ENCODE measurements around the gene VPS37B. TPM values are rescaled to one million over a fixed set of nuclear protein-coding genes. Genes with fewer than 3 reads are reported as not detected.

Gene VPS37B
- total RNA-seq, 2 experiments from 2014 or later: 20.1 to 20.7 TPM

- ChIA-PET POLR2A (interaction anchor here (0.8 to 1.3 kb wide), 2 partner anchors 87 to 106 kb away, joined by 3 read pairs; partner anchors contain the start of gene ABCB9), CTCF (interaction anchor here (0.6 to 11.6 kb wide), 16 partner anchors 10 to 699 kb away, joined by 3 to 142 read pairs (median 4); partner anchors contain the start of gene ABCB9)
Measured at GRCh38 chr12:122860040-122860853, 35.7 kb downstream of the VPS37B start.

- CTCF ChIA-PET: interaction anchor here (0.6 to 11.6 kb wide), 7 partner anchors 11 to 698 kb away, joined by 3 to 142 read pairs (median 5); no protein-coding TSS in a partner anchor
Measured at GRCh38 chr12:122859303-122860039, 36.5 kb downstream of the VPS37B start.

GRCh38 chr12:122858591-122859302 lies 37.2 kb downstream of the VPS37B start:
- ChIA-PET CTCF (interaction anchor here (0.9 to 11.6 kb wide), 5 partner anchors 11 to 92 kb away, joined by 3 to 142 read pairs (median 7); no protein-coding TSS in a partner anchor), POLR2A (no interaction called here)

More at GRCh38 chr12:122859303-122860039, 36.5 kb downstream of the VPS37B start:
- POLR2A ChIA-PET: interaction anchor here (1.3 kb wide), 1 partner anchor 107 kb away, joined by 3 read pairs; the partner anchor contains the start of gene ABCB9

GRCh38 chr12:122858171-122858570 lies 37.8 kb downstream of the VPS37B start:
- ChIA-PET CTCF (interaction anchor here (11.6 kb wide), 1 partner anchor 93 kb away, joined by 142 read pairs; no protein-coding TSS in a partner anchor), POLR2A (no interaction called here)

GRCh38 chr12:122856999-122857671 lies 38.8 kb downstream of the VPS37B start:
- ChIA-PET POLR2A (interaction anchor here (0.5 kb wide), 1 partner anchor 186 kb away, joined by 5 read pairs; no protein-coding TSS in a partner anchor), CTCF (interaction anchor here (11.6 kb wide), 1 partner anchor 94 kb away, joined by 142 read pairs; no protein-coding TSS in a partner anchor)

GRCh38 chr12:122855928-122856831 lies 39.7 kb downstream of the VPS37B start:
- ChIA-PET CTCF (interaction anchor here (11.6 kb wide), 1 partner anchor 95 kb away, joined by 142 read pairs; no protein-coding TSS in a partner anchor), POLR2A (interaction anchor here (0.5 kb wide), 1 partner anchor 185 kb away, joined by 5 read pairs; no protein-coding TSS in a partner anchor)

- CTCF ChIA-PET: interaction anchor here (11.6 kb wide), 1 partner anchor 96 kb away, joined by 142 read pairs; no protein-coding TSS in a partner anchor
- POLR2A ChIA-PET: no interaction called here
Measured at GRCh38 chr12:122855071-122855829, 40.7 kb downstream of the VPS37B start.

DNA sequence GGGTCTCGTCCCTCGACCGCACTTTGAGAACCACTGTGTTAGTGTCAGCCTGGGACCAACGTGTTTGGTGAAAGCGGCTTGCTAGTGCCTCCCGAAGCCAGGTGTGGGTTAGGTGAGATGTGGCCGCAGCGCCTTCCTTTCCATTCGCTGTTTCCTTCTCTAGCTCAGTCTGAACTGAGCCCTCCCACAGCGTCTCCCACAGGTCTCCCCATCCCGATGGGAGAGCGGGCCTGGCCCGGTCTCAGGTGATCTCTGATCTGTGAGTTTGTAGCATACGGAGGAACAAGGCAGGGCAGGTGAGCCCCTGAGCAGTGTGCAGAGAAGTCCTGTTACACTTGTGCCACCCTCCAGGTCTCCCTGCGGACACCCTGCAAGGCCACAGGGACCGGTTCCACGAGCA lies 41.4 kb downstream of the VPS37B start:
- CTCF ChIA-PET: interaction anchor here (1.1 to 11.6 kb wide), 3 partner anchors 61 to 115 kb away, joined by 3 to 142 read pairs (median 5); no protein-coding TSS in a partner anchor
- POLR2A ChIA-PET: no interaction called here

- ChIA-PET POLR2A (no interaction called here), CTCF (interaction anchor here (0.7 to 11.6 kb wide), 4 partner anchors 60 to 471 kb away, joined by 3 to 142 read pairs (median 4); no protein-coding TSS in a partner anchor)
Measured at GRCh38 chr12:122853582-122854245, 42.2 kb downstream of the VPS37B start.

DNA sequence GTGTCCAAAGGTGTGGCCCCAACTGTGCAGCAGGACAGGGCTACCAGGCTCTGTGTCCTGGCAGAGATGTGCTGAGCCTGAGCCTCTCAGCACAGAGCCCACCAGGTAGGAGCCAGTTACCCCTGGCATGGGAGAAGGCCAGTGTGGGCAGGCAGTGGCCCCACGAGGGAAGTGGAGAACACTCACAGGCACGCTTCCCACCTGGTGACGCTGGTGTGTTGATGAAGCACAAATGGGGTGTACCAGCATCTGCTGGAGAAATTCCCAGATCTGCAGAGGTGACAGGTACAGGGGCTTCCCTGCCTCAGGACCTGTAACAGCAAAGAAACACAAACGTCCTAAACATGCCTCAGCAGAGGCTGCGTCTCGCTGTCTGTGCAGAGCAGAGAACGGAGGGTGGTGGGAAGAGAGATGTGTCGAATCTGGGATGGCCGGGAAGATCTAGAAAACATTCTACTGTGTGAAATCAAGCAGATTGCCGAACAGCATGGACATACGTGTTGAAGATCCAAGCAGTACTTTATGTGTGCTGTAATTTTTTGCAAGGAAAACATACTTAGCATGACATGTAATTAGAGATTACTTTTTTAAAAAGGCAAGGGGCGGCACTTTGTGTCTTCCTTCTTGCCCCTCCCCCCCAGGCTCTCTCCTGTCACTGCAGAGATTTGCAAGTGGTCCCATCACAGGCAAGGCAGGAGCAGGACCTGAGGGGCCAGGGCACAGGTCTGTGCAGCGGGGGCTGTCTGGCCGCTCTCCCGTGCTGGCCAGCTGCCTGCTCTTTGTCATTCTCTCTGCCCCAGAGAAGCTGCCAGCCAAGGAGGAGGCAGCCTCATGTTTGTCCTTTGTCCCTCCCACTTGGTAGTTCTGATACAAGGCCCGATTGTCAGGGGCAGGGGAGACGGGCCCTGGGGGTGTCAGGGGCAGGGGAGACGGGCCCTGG lies 43.3 kb downstream of the VPS37B start:
- POLR2A ChIA-PET: no interaction called here
- CTCF ChIA-PET: no interaction called here

GRCh38 chr12:122851820-122852219 lies 44.1 kb downstream of the VPS37B start:
- POLR2A ChIA-PET: no interaction called here

GRCh38 chr12:122850695-122851350 lies 45.1 kb downstream of the VPS37B start:
- ChIA-PET CTCF (no interaction called here), POLR2A (no interaction called here)

More at GRCh38 chr12:122851820-122852219, 44.1 kb downstream of the VPS37B start:
- CTCF ChIA-PET: interaction anchor here (0.6 kb wide), 1 partner anchor 451 kb away, joined by 3 read pairs; no protein-coding TSS in a partner anchor

- POLR2A ChIA-PET: no interaction called here
- CTCF ChIA-PET: interaction anchor here (1.3 kb wide), 1 partner anchor 102 kb away, joined by 3 read pairs; no protein-coding TSS in a partner anchor
Measured at GRCh38 chr12:122850048-122850445, 45.9 kb downstream of the VPS37B start.

- POLR2A ChIA-PET: no interaction called here
- CTCF ChIA-PET: interaction anchor here (1.3 kb wide), 1 partner anchor 103 kb away, joined by 3 read pairs; no protein-coding TSS in a partner anchor
Measured at GRCh38 chr12:122849352-122850047, 46.4 kb downstream of the VPS37B start.

Data from activated CD8-positive, alpha-beta memory T cell treated with anti-CD3 and anti-CD28 coated beads for 36 hours (primary cell).